SK-N-MC (cell line): Measurements from ENCODE around the gene R3HDM2.

Source experiments
- EZH2 ChIP-seq: fragments of 200-600 bp; sonication (generic); IDR thresholded peaks from one replicate; pipeline ENCODE4 v1.6.1; 2017; ENCODE audit warnings: antibody characterized with exemption
- FOXP2 ChIP-seq: optimal IDR thresholded peaks from 2 replicates; pipeline ENCODE3; 2011; ENCODE audit warnings: mild to moderate bottlenecking, moderate library complexity; ENCODE audit not compliant: insufficient read depth; ENCODE audit errors: extremely low read length, control extremely low read depth
- POLR2AphosphoS5 ChIP-seq: IDR thresholded peaks from 2 replicates; pipeline ENCODE4 v1.6.1; 2012; ENCODE audit warnings: mild to moderate bottlenecking, low read depth, low read length, borderline replicate concordance

- no peak for TF ChIP-seq EZH2
- TF ChIP-seq POLR2AphosphoS5, result no peak
- TF ChIP-seq FOXP2, result no peak
Observed at GRCh38 chr12:57456737-57457490, 26.1 kb upstream of the R3HDM2 start.
